Loucy (cell line): ENCODE data around the gene MANSC4.

ENCODE experiments used
- H2AFZ ChIP-seq: fragments of 200-600 bp; sonication (generic); 2 replicates; pipeline ENCODE4 v1.6.0; 2016; ENCODE audit warnings: antibody characterized with exemption, mild to moderate bottlenecking, low read length, moderate library complexity
- H3F3A ChIP-seq: fragments of 200-600 bp; 2 replicates; pipeline ENCODE4 v1.6.0; 2016; ENCODE audit warnings: antibody characterized with exemption, low read depth, mild to moderate bottlenecking
- H3K27me3 ChIP-seq: fragments of 200-600 bp; sonication (generic); 2 replicates; pipeline ENCODE4 v1.6.1; 2014; ENCODE audit warnings: low read length, mild to moderate bottlenecking; ENCODE audit not compliant: insufficient read depth, poor library complexity, severe bottlenecking
- H3K36me3 ChIP-seq: fragments of 200-600 bp; sonication (generic); 2 replicates; pipeline ENCODE4 v1.6.1; 2016; ENCODE audit warnings: low read length; ENCODE audit not compliant: insufficient read depth
- H3K4me1 ChIP-seq: fragments of 200-600 bp; sonication (generic); 2 replicates; pipeline ENCODE4 v1.5.1; 2014; ENCODE audit warnings: low read length, mild to moderate bottlenecking; ENCODE audit not compliant: insufficient read depth, poor library complexity, severe bottlenecking
- H3K4me2 ChIP-seq: fragments of 200-600 bp; sonication (generic); 2 replicates; pipeline ENCODE4 v1.6.0; 2014; ENCODE audit warnings: antibody characterized with exemption, low read length, low read depth, mild to moderate bottlenecking; ENCODE audit not compliant: poor library complexity, severe bottlenecking
- H3K4me3 ChIP-seq: fragments of 200-600 bp; sonication (generic); 2 replicates; pipeline ENCODE4 v1.5.1; 2014; ENCODE audit warnings: low read length, mild to moderate bottlenecking, mixed read lengths; ENCODE audit not compliant: poor library complexity, severe bottlenecking
- H3K79me2 ChIP-seq: fragments of 200-600 bp; sonication (generic); 2 replicates; pipeline ENCODE4 v1.6.1; 2014; ENCODE audit warnings: low read length; ENCODE audit not compliant: insufficient read depth
- H3K9ac ChIP-seq: fragments of 200-600 bp; sonication (generic); 2 replicates; pipeline ENCODE4 v1.6.0; 2014; ENCODE audit warnings: mild to moderate bottlenecking, low read depth, low read length, moderate library complexity; ENCODE audit not compliant: poor library complexity, severe bottlenecking
- H3K9me2 ChIP-seq: fragments of 200-600 bp; sonication (generic); replicated peaks from 2 replicates; pipeline ENCODE4 v1.6.1; 2016; ENCODE audit warnings: low read depth, low read length, mixed read lengths
- H3K9me3 ChIP-seq: fragments of 200-600 bp; sonication (generic); 2 replicates; pipeline ENCODE4 v1.6.1; 2014; ENCODE audit warnings: mild to moderate bottlenecking, antibody characterized with exemption, low read length, low read depth; ENCODE audit not compliant: insufficient read depth
- H4K20me1 ChIP-seq: fragments of 200-600 bp; sonication (generic); 2 replicates; pipeline ENCODE4 v1.6.0; 2014; ENCODE audit warnings: antibody characterized with exemption, low read length, mild to moderate bottlenecking; ENCODE audit not compliant: insufficient read depth, poor library complexity, severe bottlenecking
- CTCF ChIP-seq: fragments of 200-600 bp; sonication (generic); conservative IDR thresholded peaks from 2 replicates; pipeline ENCODE4 v1.5.1; 2014; ENCODE audit warnings: mild to moderate bottlenecking, antibody characterized with exemption, low read length
- EZH2phosphoT487 ChIP-seq: fragments of 200-600 bp; IDR thresholded peaks from 2 replicates; pipeline ENCODE4 v1.6.1; 2018; ENCODE audit warnings: antibody characterized with exemption, mild to moderate bottlenecking, moderate library complexity, borderline replicate concordance

The MANSC4 gene

DNA sequence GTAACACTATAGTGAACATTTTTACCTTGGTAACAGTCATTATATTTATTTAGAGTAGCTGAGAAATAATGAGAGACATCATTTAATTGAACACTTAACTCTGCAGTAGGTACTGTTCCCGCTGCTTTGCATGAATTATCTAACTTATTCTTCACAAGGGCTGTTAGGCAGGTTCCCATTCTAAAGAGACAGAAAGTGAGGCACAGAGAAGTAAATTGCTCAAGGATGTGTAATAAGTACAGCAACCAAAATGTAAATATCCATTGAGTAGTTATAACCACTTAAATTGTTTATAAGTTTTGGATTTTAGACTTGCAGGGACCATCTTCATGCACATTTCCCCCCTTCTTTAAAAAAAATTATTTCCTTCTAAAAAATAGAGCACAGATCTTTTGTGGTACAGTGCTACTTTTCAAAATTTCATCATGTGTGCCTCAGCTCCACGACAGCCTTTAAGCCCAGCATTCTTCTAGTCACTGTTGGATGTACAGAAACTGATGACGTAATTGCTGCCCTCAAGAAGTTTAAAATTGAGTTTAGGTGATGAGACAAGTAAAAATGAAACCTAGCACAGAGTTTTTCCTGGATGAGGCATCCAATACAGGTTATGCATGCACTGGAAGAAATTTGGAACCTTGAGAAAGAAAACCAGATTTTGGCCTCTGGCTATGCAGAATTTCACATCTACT is 6.0 kb upstream of the MANSC4 start:
- Histone ChIP-seq H4K20me1 (peaks cover 40% of the 10 kb centered on the region), H3K9ac (no peak overlapping the region), H3K4me2 (peak overlapping the region; percentile 100), H3K4me3 (peak overlapping the region; percentile 53), H3K27me3 (no peaks in the 10 kb centered on the region), H3K79me2 (peaks cover 85% of the 10 kb centered on the region), H3K9me2 (no peaks in the 10 kb centered on the region), H3K9me3 (no peaks in the 10 kb centered on the region), H3K4me1 (peaks cover 59% of the 10 kb centered on the region), H2AFZ (no peak overlapping the region), H3K36me3 (no peaks in the 10 kb centered on the region; the same call in 1 of the 2 replicates), H3F3A (no peaks in the 10 kb centered on the region)
- TF ChIP-seq EZH2phosphoT487 (no peak), CTCF (no peak)

DNA sequence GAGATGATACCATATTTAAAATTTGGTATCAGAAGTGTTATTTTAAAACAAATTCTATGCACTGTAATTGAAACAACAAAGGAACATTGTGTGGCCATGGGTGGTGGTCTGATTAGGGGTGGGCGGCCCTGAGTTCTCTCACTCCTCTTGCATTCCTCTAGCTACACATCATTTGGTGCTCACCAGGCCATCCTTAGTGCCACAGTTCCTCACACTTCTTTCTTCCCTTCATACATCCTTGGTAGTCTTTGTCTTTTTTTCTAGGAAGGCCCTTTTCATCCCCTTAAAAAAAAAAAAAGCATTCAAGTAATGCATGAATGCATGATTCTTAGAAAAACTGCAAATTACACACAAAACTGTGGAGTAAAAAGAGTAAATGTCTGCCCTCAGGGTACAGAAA is 2.4 kb upstream of the MANSC4 start:
- peak overlapping the region; percentile 99 for H3K9ac ChIP-seq
- peaks cover under 1% of the 10 kb centered on the region; the same call in 1 of the 2 replicates for H3F3A ChIP-seq
- H2AFZ ChIP-seq = no peak overlapping the region
- peaks cover 71% of the 10 kb centered on the region for H3K79me2 ChIP-seq
- TF ChIP-seq EZH2phosphoT487 = no peak
- TF ChIP-seq CTCF = no peak
- peak overlapping the region; percentile 100 for H3K4me2 ChIP-seq
- H3K4me3 ChIP-seq = peak overlapping the region; percentile 99
- H4K20me1 ChIP-seq = peaks cover 26% of the 10 kb centered on the region
- H3K9me3 ChIP-seq = no peaks in the 10 kb centered on the region
- no peaks in the 10 kb centered on the region for H3K27me3 ChIP-seq
- no peaks in the 10 kb centered on the region for H3K9me2 ChIP-seq
- no peaks in the 10 kb centered on the region for H3K36me3 ChIP-seq
- H3K4me1 ChIP-seq = peaks cover 44% of the 10 kb centered on the region

GRCh38 chr12:27781680-27782079 is 1.6 kb upstream of the MANSC4 start:
- no peak for TF ChIP-seq CTCF
- TF ChIP-seq EZH2phosphoT487 = no peak

More at GRCh38 chr12:27781680-27782079, 1.6 kb upstream of the MANSC4 start:
- Histone ChIP-seq H4K20me1 (peaks cover 26% of the 10 kb centered on the region), H3K36me3 (no peaks in the 10 kb centered on the region), H3K9me2 (no peaks in the 10 kb centered on the region), H3K27me3 (no peaks in the 10 kb centered on the region), H3K9ac (peak overlapping the region; percentile 99), H3K9me3 (no peaks in the 10 kb centered on the region), H3F3A (peaks cover 7% of the 10 kb centered on the region; the same call in 1 of the 2 replicates), H3K4me1 (peaks cover 41% of the 10 kb centered on the region), H3K4me3 (peak overlapping the region; percentile 99), H3K79me2 (peaks cover 64% of the 10 kb centered on the region), H2AFZ (no peak overlapping the region), H3K4me2 (peak overlapping the region; percentile 100)
